NCI-H1092 treated with DMSO at 0.1 percent for 48 hours (cell line): Measurements from ENCODE around the gene TBCD.

Source experiments
- DNase-seq: peaks from one replicate; lab custom pipeline; 2025; lab: John Stamatoyannopoulos, UW

TBCD gene

GRCh38 chr17:82810644-82811430 lies 59.0 kb downstream of the TBCD start:
- no peak for DNase-seq

- no peak for DNase-seq
Measured at GRCh38 chr17:82812058-82812457, 60.2 kb downstream of the TBCD start.

- no peak for DNase-seq
Measured at GRCh38 chr17:82812601-82813000, 60.7 kb downstream of the TBCD start.

GRCh38 chr17:82813299-82814051 lies 61.6 kb downstream of the TBCD start:
- no peak for DNase-seq

GRCh38 chr17:82814834-82815233 lies 63.0 kb downstream of the TBCD start:
- no peak for DNase-seq

- no peak for DNase-seq
Measured at GRCh38 chr17:82815354-82815753, 63.5 kb downstream of the TBCD start.

GRCh38 chr17:82815790-82816305 lies 64.0 kb downstream of the TBCD start:
- no peak for DNase-seq

- no peak for DNase-seq
Measured at GRCh38 chr17:82816358-82816757, 64.5 kb downstream of the TBCD start.

GRCh38 chr17:82817947-82818346 lies 66.1 kb downstream of the TBCD start:
- no peak for DNase-seq

GRCh38 chr17:82820278-82821251 lies 68.7 kb downstream of the TBCD start:
- DNase-seq: no peak

GRCh38 chr17:82821554-82821953 lies 69.7 kb downstream of the TBCD start:
- DNase-seq: no peak

GRCh38 chr17:82822281-82822680 lies 70.4 kb downstream of the TBCD start:
- DNase-seq: no peak

- DNase-seq: no peak
Measured at GRCh38 chr17:82823004-82823403, 71.1 kb downstream of the TBCD start.

- DNase-seq: no peak
Measured at GRCh38 chr17:82825540-82826124, 73.8 kb downstream of the TBCD start.

- DNase-seq: no peak
Measured at GRCh38 chr17:82826211-82826610, 74.3 kb downstream of the TBCD start.

GRCh38 chr17:82826956-82827355 lies 75.1 kb downstream of the TBCD start:
- no peak for DNase-seq

- no peak for DNase-seq
Measured at GRCh38 chr17:82828875-82829487, 77.1 kb downstream of the TBCD start.

GRCh38 chr17:82830249-82830661 lies 78.4 kb downstream of the TBCD start:
- no peak for DNase-seq

GRCh38 chr17:82831041-82831817 lies 79.4 kb downstream of the TBCD start:
- DNase-seq: no peak

- no peak for DNase-seq
Measured at GRCh38 chr17:82831818-82832200, 79.9 kb downstream of the TBCD start.
